Hepatocyte (in vitro differentiated cells): ENCODE data around the gene IFT172.

ENCODE experiments used
- EZH2 ChIP-seq: fragments of 200-600 bp; sonication (generic); IDR thresholded peaks from 2 replicates; pipeline ENCODE4 v1.6.1; 2016; ENCODE audit warnings: antibody characterized with exemption, mild to moderate bottlenecking, borderline replicate concordance
- EZH2phosphoT487 ChIP-seq: fragments of 200-600 bp; sonication (generic); IDR thresholded peaks from one replicate; pipeline ENCODE4 v1.6.1; 2018; ENCODE audit warnings: antibody characterized with exemption, mild to moderate bottlenecking, low read depth, moderate library complexity; ENCODE audit not compliant: unreplicated experiment, severe bottlenecking
- TF ChIP-seq, protein P1 (sequence below): fragments of 200-600 bp; sonication (generic); IDR thresholded peaks from 2 replicates; pipeline ENCODE4 v1.5.1; 2016; ENCODE audit warnings: antibody characterized with exemption, mild to moderate bottlenecking; ENCODE audit not compliant: poor library complexity

DNA sequence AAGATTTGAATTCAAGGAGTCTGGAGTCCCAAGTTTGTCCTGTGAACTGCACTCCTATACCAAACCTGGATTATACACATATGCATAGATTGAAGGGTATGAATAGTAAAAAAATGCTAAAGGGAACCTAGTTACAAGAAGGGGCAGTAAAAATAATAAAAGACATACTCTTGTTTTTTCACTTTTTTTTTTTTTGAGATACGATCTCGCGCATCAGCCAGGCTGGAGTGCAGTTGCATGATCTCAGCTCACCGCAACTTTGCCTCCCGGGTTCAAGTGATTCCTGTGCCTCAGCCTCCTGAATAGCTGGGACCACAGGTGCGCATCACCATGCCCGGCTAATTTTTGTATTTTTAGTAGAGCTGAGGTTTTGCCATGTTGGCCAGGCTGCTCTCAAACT lies 25.1 kb downstream of the IFT172 start:
- TF ChIP-seq EZH2, result no peak
- TF ChIP-seq, protein P1, sequence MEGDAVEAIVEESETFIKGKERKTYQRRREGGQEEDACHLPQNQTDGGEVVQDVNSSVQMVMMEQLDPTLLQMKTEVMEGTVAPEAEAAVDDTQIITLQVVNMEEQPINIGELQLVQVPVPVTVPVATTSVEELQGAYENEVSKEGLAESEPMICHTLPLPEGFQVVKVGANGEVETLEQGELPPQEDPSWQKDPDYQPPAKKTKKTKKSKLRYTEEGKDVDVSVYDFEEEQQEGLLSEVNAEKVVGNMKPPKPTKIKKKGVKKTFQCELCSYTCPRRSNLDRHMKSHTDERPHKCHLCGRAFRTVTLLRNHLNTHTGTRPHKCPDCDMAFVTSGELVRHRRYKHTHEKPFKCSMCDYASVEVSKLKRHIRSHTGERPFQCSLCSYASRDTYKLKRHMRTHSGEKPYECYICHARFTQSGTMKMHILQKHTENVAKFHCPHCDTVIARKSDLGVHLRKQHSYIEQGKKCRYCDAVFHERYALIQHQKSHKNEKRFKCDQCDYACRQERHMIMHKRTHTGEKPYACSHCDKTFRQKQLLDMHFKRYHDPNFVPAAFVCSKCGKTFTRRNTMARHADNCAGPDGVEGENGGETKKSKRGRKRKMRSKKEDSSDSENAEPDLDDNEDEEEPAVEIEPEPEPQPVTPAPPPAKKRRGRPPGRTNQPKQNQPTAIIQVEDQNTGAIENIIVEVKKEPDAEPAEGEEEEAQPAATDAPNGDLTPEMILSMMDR, result no peak
- TF ChIP-seq EZH2phosphoT487, result no peak
